ENCODE data around the gene HSCB.

DNA sequence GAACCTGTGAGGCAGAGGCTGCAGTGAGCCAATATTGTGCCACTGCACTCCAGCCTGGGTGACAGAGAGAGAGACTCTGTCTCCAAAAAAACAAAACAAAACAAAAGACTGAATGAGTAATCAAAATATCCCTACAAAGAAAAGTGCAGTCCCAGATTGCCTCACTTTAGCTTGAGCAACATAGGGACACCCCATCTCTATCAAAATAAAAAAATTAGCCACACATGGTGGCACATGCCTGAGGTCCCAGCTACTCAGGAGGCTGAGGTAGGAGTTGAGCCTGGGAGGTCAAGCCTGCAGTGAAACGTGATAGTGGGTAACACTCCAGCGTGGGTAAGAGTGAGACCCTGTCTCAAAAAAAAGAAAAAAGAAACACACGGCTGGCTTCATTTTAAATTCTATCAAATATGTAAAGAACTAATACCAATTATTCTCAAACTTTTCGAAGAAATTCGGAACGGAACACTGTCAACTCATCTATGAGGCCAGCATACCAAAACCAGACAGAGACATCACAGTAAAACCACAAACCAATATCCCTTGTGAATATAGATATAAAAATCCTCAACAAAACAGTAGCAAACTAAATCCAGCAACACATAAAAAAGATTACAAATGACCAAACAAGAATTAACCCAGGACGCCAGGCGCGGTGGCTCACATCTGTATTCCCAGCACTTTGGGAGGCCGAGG, 13.1 kb upstream of the HSCB start:
- no peak for TF ChIP-seq POLR2A (IDR thresholded peaks at IDR 0.05)
- TF ChIP-seq CTCF (IDR thresholded peaks at IDR 0.05) = no peak

Data from Peyer's patch (tissue), 4 donors.